HG03135 (cell line): ENCODE results near the gene GABRR2.

Experiments
- ATAC-seq: cut with Tn5 transposase; IDR thresholded peaks from one replicate; pipeline ENCODE4 v1.9.1; 2021; ENCODE audit warnings: mild to moderate bottlenecking, moderate library complexity; ENCODE audit not compliant: unreplicated experiment

The GABRR2 gene

GRCh38 chr6:89215391-89215790, 99.7 kb downstream of the GABRR2 start:
- ATAC-seq, result no peak

DNA sequence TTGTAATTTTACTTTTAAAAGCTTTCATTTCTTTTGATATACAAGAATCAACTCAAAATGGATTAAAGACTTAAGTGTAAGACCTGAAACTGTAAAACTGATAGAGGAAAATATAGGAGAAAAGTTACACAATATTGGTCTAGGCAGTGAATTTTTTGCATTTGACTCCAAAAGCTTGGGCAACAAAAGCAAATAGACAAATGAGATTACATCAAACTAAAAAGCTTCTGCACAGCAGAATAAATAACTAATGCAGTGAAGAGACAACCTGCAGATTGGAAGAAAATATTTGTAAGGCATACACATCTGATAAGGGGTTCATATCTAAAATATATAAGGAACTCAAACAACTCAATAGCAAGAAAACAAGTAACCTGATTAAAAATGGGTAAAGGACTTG, 100.9 kb downstream of the GABRR2 start:
- no peak for ATAC-seq

- ATAC-seq, result no peak
These were observed 102.6 kb downstream of the GABRR2 start for GRCh38 chr6:89212472-89212871.

DNA sequence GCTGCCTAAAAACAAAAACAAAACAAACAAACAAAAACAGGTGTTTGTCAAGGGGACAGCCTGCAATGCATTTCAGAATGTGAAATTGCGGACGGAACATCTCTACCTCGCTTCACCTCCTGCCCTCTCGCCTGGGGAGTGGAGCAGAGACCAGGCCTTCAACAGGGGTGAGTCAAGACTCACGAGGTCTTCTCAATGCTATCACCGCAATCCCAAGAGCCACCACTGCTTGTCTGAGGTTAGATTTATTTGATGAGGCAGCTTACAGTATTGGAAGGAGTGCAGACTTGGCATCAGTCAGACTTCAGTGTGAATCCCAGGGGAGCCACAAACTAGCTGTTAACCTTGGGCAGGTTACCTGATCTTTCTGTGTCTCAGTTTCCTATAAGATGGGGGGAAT, 105.6 kb downstream of the GABRR2 start:
- no peak for ATAC-seq

DNA sequence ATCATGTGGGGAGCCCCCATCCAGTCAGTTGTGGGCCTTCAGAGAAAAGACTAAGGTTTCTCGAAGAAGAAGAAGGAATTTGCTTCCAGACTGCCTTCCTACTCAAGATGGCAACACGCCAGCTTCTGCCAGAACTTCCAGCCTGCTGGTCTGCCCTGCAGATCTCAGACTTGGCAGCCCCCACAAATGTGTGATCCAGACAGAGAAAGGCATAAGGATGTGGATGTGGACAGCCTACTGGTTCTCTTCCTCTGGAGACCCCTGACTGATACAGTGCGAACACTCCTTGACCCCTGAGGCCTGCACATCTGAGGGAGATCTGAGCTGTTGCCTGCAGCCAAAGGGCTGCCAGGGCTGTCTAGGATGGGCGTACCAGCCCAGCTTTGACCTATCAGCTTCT, 106.5 kb downstream of the GABRR2 start:
- ATAC-seq, result no peak
